ENCODE data around the gene YPEL1. TPM values are rescaled to one million over a fixed set of nuclear protein-coding genes. Genes with fewer than 3 reads are reported as not detected.

Gene YPEL1
- total RNA-seq, 1 donor from 2014 or later: 32.2 TPM

DNA sequence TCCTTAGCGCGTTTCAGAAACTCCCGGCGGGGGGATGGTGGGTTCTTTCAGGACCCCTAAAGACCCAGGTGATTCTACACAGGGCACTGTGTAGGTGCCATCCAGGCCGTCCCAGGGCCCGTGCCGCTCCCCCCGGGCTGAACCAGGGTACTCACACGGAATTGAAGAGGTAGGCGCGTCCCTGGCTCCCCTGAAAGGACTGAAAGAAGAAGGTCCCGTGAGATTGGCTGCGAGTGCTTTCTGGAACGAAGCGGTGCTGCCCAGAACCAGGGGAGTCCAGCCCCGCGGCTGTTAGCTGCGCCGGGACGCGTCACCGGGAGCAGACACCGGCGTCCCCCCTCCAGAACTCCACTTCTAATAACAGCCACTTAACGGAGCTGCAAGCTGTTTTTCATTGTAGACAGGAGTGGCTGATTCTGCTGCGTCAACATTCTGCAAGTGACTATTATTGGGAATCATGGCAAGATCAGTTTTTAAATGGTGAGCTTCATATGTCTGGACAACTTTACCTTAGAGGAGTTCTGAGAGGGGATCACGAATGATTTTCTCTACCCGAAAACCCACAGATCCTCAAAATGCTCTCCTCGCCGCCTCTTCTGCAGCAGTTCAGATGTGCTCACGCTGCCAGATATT lies 31.8 kb downstream of the YPEL1 start:
- no peak for DNase-seq (ENCODE audit: low spot score)
- peaks cover 6% of the 10 kb centered on the region for H3K4me1 Mint-ChIP-seq

DNA sequence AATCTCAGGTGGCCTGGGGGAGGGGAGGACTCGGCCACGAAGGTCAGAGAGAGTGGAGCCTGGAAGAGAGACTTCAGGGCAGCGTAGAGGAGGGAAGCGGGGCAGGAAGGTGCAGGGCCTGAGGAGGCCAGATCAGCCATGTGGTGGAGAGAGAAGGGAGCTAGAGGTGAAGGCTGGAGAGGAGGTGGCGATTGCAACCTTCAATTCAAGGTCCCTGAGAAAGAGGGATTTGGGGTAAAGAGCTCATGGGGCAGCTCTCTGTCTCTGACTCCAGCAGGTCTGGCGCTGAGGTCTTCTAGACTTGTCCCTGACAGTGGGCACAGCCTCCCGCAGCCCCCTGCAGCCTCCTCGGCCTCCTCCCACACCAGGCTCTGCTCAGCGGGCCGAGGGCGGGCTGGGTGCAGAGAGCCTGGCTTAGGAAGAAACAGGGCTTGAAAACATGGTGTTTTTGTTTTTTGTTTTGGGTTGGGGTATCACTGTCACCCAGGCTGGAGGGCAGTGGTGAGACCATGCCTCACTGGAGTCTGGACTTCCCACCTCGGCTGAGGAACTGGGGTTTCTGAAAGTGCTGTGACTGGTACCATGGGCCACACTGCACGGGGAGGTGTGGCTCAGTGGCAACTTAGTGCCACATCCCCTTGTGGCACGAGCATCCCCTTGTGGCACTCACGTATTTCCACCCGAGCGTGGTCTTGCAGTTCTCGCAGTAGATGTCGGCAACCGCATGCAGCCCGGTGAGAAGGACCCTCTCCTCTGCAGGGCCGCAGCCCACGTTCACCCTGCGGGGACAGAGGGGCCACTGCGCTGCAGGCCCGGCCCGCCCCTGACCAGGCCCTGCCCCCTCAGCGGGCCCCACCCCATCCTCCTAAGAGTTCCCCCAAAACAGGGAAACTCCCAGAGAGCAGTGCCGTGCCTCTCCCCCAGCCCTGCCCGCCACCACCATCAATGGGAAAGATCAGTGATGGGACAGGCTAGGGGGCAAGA lies 32.6 kb downstream of the YPEL1 start:
- no peak for DNase-seq (ENCODE audit: low spot score)

More for the DNA sequence above, 31.8 kb downstream of the YPEL1 start:
- Histone ChIP-seq H3K36me3 (no peaks in the 10 kb centered on the region), H3K9ac (no peak overlapping the region), H3K4me3 (no peak overlapping the region), H3K79me2 (ENCODE audit: low read depth) (no peaks in the 10 kb centered on the region), H3K4me1 (no peaks in the 10 kb centered on the region), H2AFZ (replicated peaks) (no peak overlapping the region), H3K4me2 (no peak overlapping the region), H3K27ac (no peak overlapping the region), H4K20me1 (ENCODE audit: low read depth) (peaks cover 2% of the 10 kb centered on the region), H3K27me3 (no peaks in the 10 kb centered on the region), H3F3A (ENCODE audit: low read depth) (peaks cover 8% of the 10 kb centered on the region), H3K9me3 (ENCODE audit: low read depth) (no peaks in the 10 kb centered on the region)
- Mint-ChIP-seq H3K36me3 (peaks cover 28% of the 10 kb centered on the region), H3K4me3 (no peak overlapping the region), H3K9me3 (no peaks in the 10 kb centered on the region), H3K27ac (no peak overlapping the region), H3K27me3 (ENCODE audit: insufficient read depth, low read depth) (peaks cover 6% of the 10 kb centered on the region)
- TF ChIP-seq, protein P1, sequence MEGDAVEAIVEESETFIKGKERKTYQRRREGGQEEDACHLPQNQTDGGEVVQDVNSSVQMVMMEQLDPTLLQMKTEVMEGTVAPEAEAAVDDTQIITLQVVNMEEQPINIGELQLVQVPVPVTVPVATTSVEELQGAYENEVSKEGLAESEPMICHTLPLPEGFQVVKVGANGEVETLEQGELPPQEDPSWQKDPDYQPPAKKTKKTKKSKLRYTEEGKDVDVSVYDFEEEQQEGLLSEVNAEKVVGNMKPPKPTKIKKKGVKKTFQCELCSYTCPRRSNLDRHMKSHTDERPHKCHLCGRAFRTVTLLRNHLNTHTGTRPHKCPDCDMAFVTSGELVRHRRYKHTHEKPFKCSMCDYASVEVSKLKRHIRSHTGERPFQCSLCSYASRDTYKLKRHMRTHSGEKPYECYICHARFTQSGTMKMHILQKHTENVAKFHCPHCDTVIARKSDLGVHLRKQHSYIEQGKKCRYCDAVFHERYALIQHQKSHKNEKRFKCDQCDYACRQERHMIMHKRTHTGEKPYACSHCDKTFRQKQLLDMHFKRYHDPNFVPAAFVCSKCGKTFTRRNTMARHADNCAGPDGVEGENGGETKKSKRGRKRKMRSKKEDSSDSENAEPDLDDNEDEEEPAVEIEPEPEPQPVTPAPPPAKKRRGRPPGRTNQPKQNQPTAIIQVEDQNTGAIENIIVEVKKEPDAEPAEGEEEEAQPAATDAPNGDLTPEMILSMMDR (IDR thresholded peaks at IDR 0.05): no peak
- TF ChIP-seq EZH2phosphoT487 (IDR thresholded peaks at IDR 0.05) (no peak), EZH2 (IDR thresholded peaks at IDR 0.05) (no peak)

DNA sequence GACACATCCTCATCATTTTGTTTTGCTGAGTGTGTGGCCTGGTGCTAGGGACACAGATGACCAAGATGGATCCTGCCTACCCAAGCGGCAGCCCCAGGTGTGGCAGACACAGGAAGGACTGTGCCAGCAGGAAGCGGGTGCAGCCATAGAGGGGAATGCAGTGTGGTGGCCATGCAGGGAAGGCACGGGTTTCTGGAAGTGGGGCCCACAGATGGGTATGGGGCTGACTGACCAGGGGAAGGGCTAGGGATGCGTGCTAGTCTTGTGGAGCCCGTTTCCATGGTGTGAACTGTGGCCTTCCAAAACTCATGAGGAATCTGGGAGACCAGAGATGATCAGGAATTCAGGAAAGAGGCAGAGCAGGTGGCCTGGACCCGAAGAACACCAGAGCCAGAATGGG lies 33.5 kb downstream of the YPEL1 start:
- H3K4me3 ChIP-seq: no peak overlapping the region
- no peak overlapping the region for H3K27ac ChIP-seq
- Mint-ChIP-seq H3K4me1 (peaks cover 12% of the 10 kb centered on the region), H3K27ac (no peak overlapping the region), H3K4me3 (no peak overlapping the region), H3K36me3 (peaks cover 28% of the 10 kb centered on the region), H3K27me3 (ENCODE audit: insufficient read depth, low read depth) (peaks cover 12% of the 10 kb centered on the region), H3K9me3 (no peaks in the 10 kb centered on the region)
- H2AFZ ChIP-seq (replicated peaks): no peak overlapping the region
- peaks cover 8% of the 10 kb centered on the region for H4K20me1 ChIP-seq (ENCODE audit: low read depth)
- TF ChIP-seq EZH2 (IDR thresholded peaks at IDR 0.05) (no peak), EZH2phosphoT487 (IDR thresholded peaks at IDR 0.05) (no peak)
- TF ChIP-seq, protein P1 (IDR thresholded peaks at IDR 0.05): no peak
- DNase-seq (ENCODE audit: low spot score): no peak
- no peaks in the 10 kb centered on the region for H3K9me3 ChIP-seq (ENCODE audit: low read depth)
- H3K9ac ChIP-seq: no peak overlapping the region
- no peak overlapping the region for H3K4me2 ChIP-seq
- no peaks in the 10 kb centered on the region for H3K4me1 ChIP-seq
- H3K27me3 ChIP-seq: no peaks in the 10 kb centered on the region
- peaks cover 8% of the 10 kb centered on the region for H3F3A ChIP-seq (ENCODE audit: low read depth)
- no peaks in the 10 kb centered on the region for H3K36me3 ChIP-seq
- H3K79me2 ChIP-seq (ENCODE audit: low read depth): no peaks in the 10 kb centered on the region

More for the DNA sequence above, 32.6 kb downstream of the YPEL1 start:
- Histone ChIP-seq H3K9ac (no peak overlapping the region), H3K4me2 (no peak overlapping the region), H3K79me2 (ENCODE audit: low read depth) (no peaks in the 10 kb centered on the region), H4K20me1 (ENCODE audit: low read depth) (peaks cover 8% of the 10 kb centered on the region), H3K36me3 (no peaks in the 10 kb centered on the region), H3K9me3 (ENCODE audit: low read depth) (no peaks in the 10 kb centered on the region), H3K27me3 (no peaks in the 10 kb centered on the region), H3K27ac (no peak overlapping the region), H3K4me3 (no peak overlapping the region), H2AFZ (replicated peaks) (no peak overlapping the region), H3K4me1 (no peaks in the 10 kb centered on the region), H3F3A (ENCODE audit: low read depth) (peaks cover 8% of the 10 kb centered on the region)
- H3K36me3 Mint-ChIP-seq: peaks cover 28% of the 10 kb centered on the region
- H3K27me3 Mint-ChIP-seq (ENCODE audit: insufficient read depth, low read depth): peaks cover 9% of the 10 kb centered on the region
- TF ChIP-seq EZH2 (IDR thresholded peaks at IDR 0.05): no peak
- TF ChIP-seq, protein P1 (IDR thresholded peaks at IDR 0.05): no peak
- TF ChIP-seq EZH2phosphoT487 (IDR thresholded peaks at IDR 0.05): no peak
- no peak overlapping the region for H3K4me3 Mint-ChIP-seq
- H3K27ac Mint-ChIP-seq: no peak overlapping the region
- H3K9me3 Mint-ChIP-seq: no peaks in the 10 kb centered on the region
- H3K4me1 Mint-ChIP-seq: peaks cover 12% of the 10 kb centered on the region

Measured in neural progenitor cell (in vitro differentiated cells).